GM21423 (cell line): Measurements from ENCODE around the gene OR2B2.
"Not testable (repeated sequence)": the region's sequence is repeated elsewhere in the genome, so short reads cannot be mapped to it uniquely, and the experiment has no call there.

Experiments used
- ATAC-seq: cut with Tn5 transposase; IDR thresholded peaks from one replicate; pipeline ENCODE4 v1.9.1; 2021; ENCODE audit warnings: mild to moderate bottlenecking, moderate library complexity; ENCODE audit not compliant: unreplicated experiment

Gene OR2B2

DNA sequence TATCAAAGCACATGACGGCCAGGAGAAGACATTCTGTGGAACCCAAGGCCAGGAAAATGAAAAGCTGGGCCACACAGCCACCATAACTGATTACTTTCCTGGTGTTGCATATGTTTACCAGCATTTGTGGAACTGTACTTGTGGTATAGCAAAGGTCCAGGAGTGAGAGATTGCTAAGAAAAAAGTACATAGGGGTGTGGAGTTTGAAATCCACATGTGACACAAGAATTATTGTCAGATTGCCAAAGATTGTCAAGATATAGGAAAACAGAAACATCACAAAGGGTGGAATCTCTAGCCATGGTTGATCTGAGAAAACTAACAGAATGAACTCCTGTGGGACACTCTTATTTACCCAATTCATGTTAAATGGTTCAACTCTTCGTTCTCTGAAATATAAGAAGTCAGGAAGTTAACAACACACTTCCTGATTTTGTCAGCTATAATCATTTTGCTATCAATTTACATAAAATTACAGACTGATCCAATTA, at the start of gene OR2B2:
Gene OR2B2, minus strand, starts transcription at position 441 of the 491 bp plus-strand sequence. Its CDS starts 77 bp downstream, at position 364.
- ATAC-seq, result no peak

DNA sequence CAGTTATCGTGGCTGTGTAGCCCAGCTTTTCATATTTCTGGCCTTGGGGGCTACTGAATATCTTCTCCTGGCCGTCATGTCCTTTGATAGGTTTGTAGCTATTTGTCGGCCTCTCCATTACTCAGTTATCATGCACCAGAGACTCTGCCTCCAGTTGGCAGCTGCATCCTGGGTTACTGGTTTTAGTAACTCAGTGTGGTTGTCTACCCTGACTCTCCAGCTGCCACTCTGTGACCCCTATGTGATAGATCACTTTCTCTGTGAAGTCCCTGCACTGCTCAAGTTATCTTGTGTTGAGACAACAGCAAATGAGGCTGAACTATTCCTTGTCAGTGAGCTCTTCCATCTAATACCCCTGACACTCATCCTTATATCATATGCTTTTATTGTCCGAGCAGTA, 45.3 kb upstream of the OR2B2 start:
- ATAC-seq, result no peak

DNA sequence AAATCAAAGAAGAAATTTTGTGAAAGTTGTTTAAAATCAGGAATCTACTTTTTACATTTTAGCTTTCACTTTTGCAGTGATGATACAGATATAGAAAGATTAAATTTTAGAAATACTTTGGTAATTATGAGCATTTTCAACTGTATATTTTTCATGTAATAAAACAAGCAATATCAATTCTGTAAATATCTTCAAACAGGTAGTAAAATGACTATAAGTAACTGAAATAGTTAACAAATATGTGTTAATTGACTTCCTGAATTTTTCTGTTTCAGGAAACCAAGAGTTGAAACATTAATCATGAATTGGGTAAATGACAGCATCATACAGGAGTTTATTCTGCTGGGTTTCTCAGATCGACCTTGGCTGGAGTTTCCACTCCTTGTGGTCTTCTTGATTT, 44.7 kb upstream of the OR2B2 start, which contains the start of gene OR2B6:
Gene OR2B6, plus strand, starts transcription at position 301 of the 400 bp plus-strand sequence. Its CDS starts 0 bp downstream, at position 301.
- no peak for ATAC-seq

- ATAC-seq, result no peak
Measured at GRCh38 chr6:27951040-27951439, 38.8 kb upstream of the OR2B2 start.

- ATAC-seq, result no peak
Measured at GRCh38 chr6:27948237-27948636, 36.0 kb upstream of the OR2B2 start.

- not testable (repeated sequence) for ATAC-seq
Measured at GRCh38 chr6:27943072-27943471, 30.9 kb upstream of the OR2B2 start.

GRCh38 chr6:27940766-27941165, 28.6 kb upstream of the OR2B2 start:
- no peak for ATAC-seq

- no peak for ATAC-seq
Measured at GRCh38 chr6:27931209-27931608, 19.0 kb upstream of the OR2B2 start.

- ATAC-seq, result not testable (repeated sequence)
Measured at GRCh38 chr6:27929930-27930329, 17.7 kb upstream of the OR2B2 start.

DNA sequence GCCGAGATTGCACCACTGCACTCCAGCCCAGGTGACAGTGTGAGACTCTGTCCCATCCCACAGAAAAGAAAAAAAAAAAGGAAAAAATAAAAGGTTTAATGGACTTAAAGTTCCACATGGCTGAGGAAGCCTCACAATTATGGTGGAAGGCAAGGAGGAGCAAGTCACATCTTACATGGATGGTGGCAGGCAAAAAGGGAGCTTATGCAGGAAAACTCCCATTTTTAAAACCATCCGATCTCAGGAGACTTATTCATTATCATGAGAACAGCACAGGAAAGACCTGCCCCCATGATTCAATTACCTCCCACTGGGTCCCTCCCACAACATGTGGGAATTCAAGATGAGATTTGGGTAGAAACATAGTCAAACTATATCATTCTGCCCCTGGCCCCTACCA, 15.8 kb upstream of the OR2B2 start:
- ATAC-seq, result not testable (repeated sequence)

DNA sequence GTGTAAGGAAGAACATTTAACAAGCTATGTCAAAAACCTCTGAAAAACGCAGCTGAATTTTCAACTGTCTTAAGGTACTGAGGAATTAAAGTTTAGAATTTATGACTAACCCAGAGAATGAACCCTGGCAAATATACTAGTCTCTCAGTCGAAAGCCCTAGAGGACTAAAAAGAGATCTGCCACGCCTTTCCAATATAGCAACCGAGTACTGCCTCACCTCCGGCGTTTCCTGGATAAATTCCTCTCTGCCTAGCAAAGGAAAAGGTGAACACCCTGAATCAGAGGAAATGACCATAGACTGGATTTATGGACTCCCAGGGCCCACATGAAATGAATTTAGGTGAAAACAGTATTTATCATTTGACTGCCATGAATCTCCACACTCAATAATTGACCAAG, 12.0 kb upstream of the OR2B2 start:
- ATAC-seq, result no peak

DNA sequence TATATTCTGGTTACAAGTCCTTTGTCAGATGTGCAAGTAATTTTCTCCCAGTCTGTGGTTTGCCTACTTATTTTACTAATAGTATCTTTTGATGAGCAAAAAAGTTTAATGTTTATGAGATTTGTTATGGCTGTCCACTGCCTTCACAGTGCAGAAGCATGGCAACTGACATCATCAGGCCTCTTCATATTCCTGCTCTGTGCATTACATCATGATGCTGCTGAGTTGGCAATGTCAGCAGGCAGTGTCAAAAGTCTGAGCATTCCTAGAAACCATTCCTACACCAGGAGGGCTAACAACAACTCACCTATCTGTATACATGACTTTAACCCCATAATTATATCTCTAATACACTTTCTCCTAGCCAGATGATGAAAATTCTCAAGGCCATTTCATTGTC, 10.8 kb upstream of the OR2B2 start:
- no peak for ATAC-seq

DNA sequence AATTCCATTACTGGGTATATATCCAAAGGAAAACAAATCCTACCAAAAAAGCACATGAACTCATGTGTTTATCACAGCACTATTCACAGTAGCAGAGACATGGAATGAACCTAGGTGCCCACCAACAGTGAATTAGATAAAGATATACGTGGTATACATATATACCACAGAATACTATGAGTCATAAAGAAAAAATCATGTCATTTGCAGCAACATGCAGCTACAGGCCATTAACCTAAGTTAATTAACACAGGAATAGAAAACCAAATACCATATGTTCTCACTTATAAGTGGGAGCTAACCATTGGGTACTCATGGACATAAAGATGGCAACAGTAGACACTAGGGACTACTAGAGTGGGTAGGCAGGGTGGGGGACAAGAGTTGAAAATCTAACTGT, 4.2 kb downstream of the OR2B2 start:
- no peak for ATAC-seq

GRCh38 chr6:27902335-27903314, 9.6 kb downstream of the OR2B2 start:
- ATAC-seq, result peak; percentile 81

DNA sequence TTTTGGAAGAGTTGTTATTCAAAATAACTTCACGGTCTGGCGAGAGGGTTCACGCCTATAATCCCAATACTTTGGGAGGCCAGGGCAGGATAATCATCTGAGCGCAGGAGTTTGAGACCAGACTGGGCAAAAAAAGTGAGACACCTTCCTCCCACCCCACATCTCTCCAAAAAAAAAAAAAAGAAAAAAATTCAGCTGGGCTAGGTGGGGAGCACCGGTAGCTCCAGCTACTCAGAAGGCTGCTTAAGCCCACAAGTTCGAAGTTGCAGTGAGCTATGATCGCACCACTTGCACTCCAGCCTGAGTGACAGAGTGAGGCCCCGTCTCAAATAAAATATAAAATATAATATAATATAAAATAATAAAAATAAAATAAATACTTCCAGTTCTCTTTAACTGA, 10.4 kb downstream of the OR2B2 start:
- no peak for ATAC-seq

GRCh38 chr6:27900197-27900596, 12.0 kb downstream of the OR2B2 start:
- not testable (repeated sequence) for ATAC-seq

GRCh38 chr6:27899543-27899942, 12.7 kb downstream of the OR2B2 start:
- ATAC-seq, result no peak

GRCh38 chr6:27897580-27898206, 14.5 kb downstream of the OR2B2 start:
- ATAC-seq, result no peak

DNA sequence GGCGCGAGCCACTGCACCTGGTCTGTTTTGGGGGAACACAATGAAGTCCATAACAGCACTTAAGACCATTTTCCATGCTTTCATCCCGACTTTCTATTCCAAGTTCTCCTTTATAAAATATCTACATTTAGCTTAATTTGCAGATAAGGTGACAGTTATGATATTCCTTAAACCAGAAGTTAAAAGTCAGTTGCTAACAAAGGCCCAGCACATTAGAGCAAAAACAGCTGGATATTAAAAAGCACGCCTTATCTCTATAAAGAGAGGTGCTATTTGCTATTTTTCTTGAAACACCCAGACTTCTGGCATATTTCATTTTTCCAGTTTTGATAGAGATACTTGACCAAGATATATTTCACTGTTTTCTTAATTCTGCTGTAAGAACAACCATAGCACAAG, 15.8 kb downstream of the OR2B2 start:
- ATAC-seq, result no peak

DNA sequence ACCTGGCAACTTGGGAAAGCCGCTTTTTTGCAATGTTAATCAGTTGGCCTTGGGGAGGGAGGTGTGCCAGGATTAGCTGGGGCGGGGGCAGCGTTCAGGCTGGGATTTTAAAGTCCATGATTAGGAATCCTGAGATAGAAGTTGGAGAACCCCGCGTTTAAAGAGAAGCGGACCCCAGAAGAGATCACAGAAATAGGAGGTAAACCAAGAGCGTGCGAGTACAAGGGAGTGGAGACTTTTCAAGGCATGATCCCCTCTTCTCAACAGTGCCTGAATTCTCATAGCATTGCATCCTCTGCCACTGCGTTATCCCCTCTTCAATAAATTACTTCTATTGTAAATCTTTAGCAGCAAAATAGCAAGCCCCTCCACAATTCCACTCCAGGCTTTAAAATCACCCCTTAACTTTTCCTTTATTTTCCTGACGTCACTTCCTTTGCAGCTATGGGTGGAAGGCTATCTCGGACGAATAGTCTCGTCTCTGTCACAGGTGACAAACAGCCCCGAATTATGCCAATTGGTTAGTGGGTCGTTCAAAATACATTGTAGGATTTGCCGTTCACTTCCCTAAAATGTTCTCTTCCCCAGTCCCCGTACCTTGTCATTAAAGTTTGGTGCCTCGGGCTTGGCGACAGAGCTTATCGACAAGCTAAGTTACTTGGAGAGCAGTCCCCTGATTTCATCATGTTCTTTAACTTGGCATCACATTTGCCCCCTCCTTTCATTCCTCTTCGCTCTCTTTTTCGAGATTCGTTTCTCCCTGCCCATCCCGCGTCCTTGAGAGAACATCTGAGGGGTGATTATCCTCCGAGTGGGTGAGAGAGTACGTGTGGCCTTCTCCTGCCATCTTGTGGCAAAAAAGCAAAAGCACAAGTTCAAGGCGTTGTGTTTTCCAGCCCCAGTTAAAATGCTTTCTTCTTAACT, 17.1 kb downstream of the OR2B2 start:
- no peak for ATAC-seq
